Thyroid gland (tissue), 4 donors: ENCODE measurements around the gene SCOC.

Experiments used
- CTCF ChIP-seq, 6 experiments: fragments of 200-600 bp in 3 of 6; fragments of 450-650 bp in 3 of 6; sonication (generic) in 3 of 6; IDR thresholded peaks; one replicate each; pipeline ENCODE4 v1.5.1; 2016 to 2019; ENCODE audit warnings: antibody characterized with exemption in 6 of 6, mild to moderate bottlenecking in 2 of 6, inconsistent platforms in 1 of 6, moderate library complexity in 1 of 6
- POLR2A ChIP-seq, 2 donors: fragments of 450-650 bp; IDR thresholded peaks; one replicate each; pipeline ENCODE4 v1.6.1; 2017; ENCODE audit warnings: antibody characterized with exemption in 2 of 2, mild to moderate bottlenecking in 2 of 2, moderate library complexity in 1 of 2

- no peak for TF ChIP-seq CTCF (IDR thresholded peaks at IDR 0.05)
- no peak for TF ChIP-seq POLR2A (IDR thresholded peaks at IDR 0.05)
These were observed 53.2 kb downstream of the SCOC start for GRCh38 chr4:140426610-140427105.
